Urinary bladder (tissue), 4 donors: ENCODE data around the gene ATRNL1. TPM values are rescaled to one million over a fixed set of nuclear protein-coding genes. Genes with fewer than 3 reads are reported as not detected.
"Not testable (repeated sequence)": the region's sequence is repeated elsewhere in the genome, so short reads cannot be mapped to it uniquely, and the experiment has no call there.

Source experiments
- DNase-seq: peaks from one replicate; pipeline ENCODE4 v3.0.0-alpha.2; 2015; ENCODE audit errors: extremely low spot score
- H3K27ac ChIP-seq: one replicate; pipeline ENCODE4 v1.5.1; 2013; ENCODE audit warnings: low read depth, mild to moderate bottlenecking, moderate library complexity
- H3K36me3 ChIP-seq: one replicate; pipeline ENCODE4 v1.6.1; 2013; ENCODE audit warnings: mild to moderate bottlenecking, moderate library complexity; ENCODE audit not compliant: insufficient read depth
- H3K4me1 ChIP-seq: one replicate; pipeline ENCODE4 v1.6.1; 2013; ENCODE audit warnings: mild to moderate bottlenecking, moderate library complexity; ENCODE audit not compliant: insufficient read depth
- H3K4me3 ChIP-seq: one replicate; pipeline ENCODE4 v1.5.1; 2013; ENCODE audit warnings: low read depth, low read length
- WGBS: extraction: QIAGEN DNeasy Blood & Tissue Kit; methylation state at CpG from one replicate; pipeline ENCODE4 v1.1.7; 2013; 5-methylcytosine and 5-hydroxymethylcytosine counted together
- polyA plus RNA-seq: library from polyadenylated mRNA; stranded (reverse); fragments of 200-250 nt; gene quantifications from one replicate; pipeline ENCODE4 v1.2.3, GENCODE V29; 2013
- total RNA-seq: library from RNA; depleted of rRNA; stranded (reverse); fragments of >200 nt; gene quantifications from one replicate; pipeline ENCODE4 v1.2.3, GENCODE V29; 2014
- donor health status: healthy with polysubstance abuse.
- donor health status: healthy.

Gene ATRNL1
- total and polyA plus RNA-seq, 2 donors: 1.9 to 153 TPM

DNA sequence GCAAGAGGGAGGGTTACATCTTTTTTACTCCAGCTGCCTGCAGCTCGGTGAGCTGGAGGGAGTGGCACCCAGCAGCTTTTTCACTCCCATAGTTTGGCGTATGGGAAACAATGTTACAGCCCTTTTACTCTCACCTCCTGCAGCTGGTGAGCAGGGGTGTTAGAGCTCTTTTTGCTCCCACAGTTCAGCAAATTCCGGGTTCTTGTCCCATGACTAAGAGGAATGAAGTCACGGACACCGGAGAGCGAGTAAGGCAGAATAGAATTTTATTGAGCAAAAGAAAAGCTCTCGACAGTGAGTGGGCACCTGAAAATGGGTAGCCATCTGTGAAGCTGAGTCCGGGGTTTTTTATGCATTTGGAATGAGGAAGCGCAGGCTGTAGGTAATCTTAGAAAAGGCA is 733.2 kb downstream of the ATRNL1 start:
- WGBS: 93% methylated on average over 9 of the region's 9 CpGs
- H3K36me3 ChIP-seq: no peaks in the 10 kb centered on the region
- H3K4me3 ChIP-seq: no peak overlapping the region
- DNase-seq: no peak
- H3K27ac ChIP-seq: no peak overlapping the region
- H3K4me1 ChIP-seq: no peaks in the 10 kb centered on the region

GRCh38 chr10:115827231-115828009 is 734.3 kb downstream of the ATRNL1 start:
- H3K36me3 ChIP-seq: no peaks in the 10 kb centered on the region
- H3K4me1 ChIP-seq: no peaks in the 10 kb centered on the region
- no peak for DNase-seq
- H3K27ac ChIP-seq: no peak overlapping the region
- 69% methylated on average over 6 of the region's 6 CpGs for WGBS
- no peak overlapping the region for H3K4me3 ChIP-seq

GRCh38 chr10:115828182-115828581 is 735.0 kb downstream of the ATRNL1 start:
- not testable (repeated sequence) for H3K27ac ChIP-seq, DNase-seq, H3K36me3 ChIP-seq, H3K4me3 ChIP-seq, H3K4me1 ChIP-seq
- 85% methylated on average over 4 of the region's 4 CpGs for WGBS

- Histone ChIP-seq H3K27ac (no peak overlapping the region), H3K4me1 (no peaks in the 10 kb centered on the region), H3K4me3 (no peak overlapping the region), H3K36me3 (no peaks in the 10 kb centered on the region)
- WGBS: 50% methylated on average over 3 of the region's 3 CpGs
- no peak for DNase-seq
Measured at GRCh38 chr10:115829521-115830205, 736.5 kb downstream of the ATRNL1 start.

GRCh38 chr10:115830265-115830970 is 737.3 kb downstream of the ATRNL1 start:
- H3K36me3 ChIP-seq: no peaks in the 10 kb centered on the region
- no peak for DNase-seq
- no peaks in the 10 kb centered on the region for H3K4me1 ChIP-seq
- H3K27ac ChIP-seq: no peak overlapping the region
- 64% methylated on average over 3 of the region's 3 CpGs for WGBS
- H3K4me3 ChIP-seq: no peak overlapping the region

- no peaks in the 10 kb centered on the region for H3K36me3 ChIP-seq
- no peaks in the 10 kb centered on the region for H3K4me1 ChIP-seq
- H3K4me3 ChIP-seq: no peak overlapping the region
- no peak for DNase-seq
- H3K27ac ChIP-seq: no peak overlapping the region
- WGBS: 76% methylated on average over 8 of the region's 8 CpGs
Measured at GRCh38 chr10:115831016-115831415, 737.9 kb downstream of the ATRNL1 start.

GRCh38 chr10:115833119-115833518 is 740.0 kb downstream of the ATRNL1 start:
- no peaks in the 10 kb centered on the region for H3K36me3 ChIP-seq
- no peak for DNase-seq
- WGBS: 61% methylated on average over 4 of the region's 4 CpGs

DNA sequence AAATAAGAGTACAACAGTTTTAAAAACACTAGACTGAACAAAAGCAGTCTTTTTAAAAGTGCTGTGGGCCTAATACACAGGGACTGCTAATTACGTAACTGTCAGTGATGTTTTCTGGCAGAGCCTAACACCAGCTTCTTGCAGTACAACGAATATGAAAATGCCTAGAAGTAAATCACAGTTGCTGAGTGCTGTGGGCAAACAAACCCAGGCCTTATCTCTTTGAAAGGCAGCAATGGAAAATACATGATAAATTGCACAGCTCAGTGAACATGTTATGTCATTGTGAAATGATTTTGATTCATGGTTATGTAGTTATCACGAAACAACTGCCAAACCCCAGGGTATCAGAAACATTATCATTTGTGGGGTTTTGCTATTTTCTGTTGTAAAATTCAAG is 751.4 kb downstream of the ATRNL1 start:
- Histone ChIP-seq H3K27ac (no peak overlapping the region), H3K4me1 (no peaks in the 10 kb centered on the region), H3K4me3 (no peak overlapping the region), H3K36me3 (no peaks in the 10 kb centered on the region)
- DNase-seq: peak; percentile 36
- 39% methylated on average over 3 of the region's 3 CpGs for WGBS

More at GRCh38 chr10:115833119-115833518, 740.0 kb downstream of the ATRNL1 start:
- Histone ChIP-seq H3K4me3 (no peak overlapping the region), H3K4me1 (no peaks in the 10 kb centered on the region), H3K27ac (no peak overlapping the region)

DNA sequence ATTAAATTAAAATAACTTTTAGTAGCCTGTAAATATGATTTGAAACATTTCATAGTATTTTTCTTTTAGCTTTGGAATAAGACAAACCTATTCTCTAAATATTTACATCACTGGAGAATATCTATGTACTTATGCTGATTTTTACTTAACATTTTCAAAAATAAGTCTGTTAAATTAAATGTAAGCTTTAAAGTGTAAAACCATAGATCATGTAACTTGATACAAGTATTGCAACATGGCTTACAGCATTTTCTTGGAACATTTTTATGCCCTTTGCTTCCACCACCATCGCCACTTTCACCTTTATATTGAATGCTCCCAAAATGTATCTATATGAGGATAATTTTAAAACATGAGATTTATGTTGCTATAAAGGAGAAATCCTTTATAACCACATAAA is 752.8 kb downstream of the ATRNL1 start:
- Histone ChIP-seq H3K4me3 (no peak overlapping the region), H3K36me3 (no peaks in the 10 kb centered on the region), H3K27ac (no peak overlapping the region), H3K4me1 (no peaks in the 10 kb centered on the region)
- 92% methylated on average over 1 of the region's 1 CpG for WGBS
- DNase-seq: no peak

GRCh38 chr10:115846528-115846927 is 753.4 kb downstream of the ATRNL1 start:
- DNase-seq: no peak
- Histone ChIP-seq H3K4me3 (no peak overlapping the region), H3K4me1 (no peaks in the 10 kb centered on the region), H3K36me3 (no peaks in the 10 kb centered on the region), H3K27ac (no peak overlapping the region)
- 86% methylated on average over 1 of the region's 1 CpG for WGBS

DNA sequence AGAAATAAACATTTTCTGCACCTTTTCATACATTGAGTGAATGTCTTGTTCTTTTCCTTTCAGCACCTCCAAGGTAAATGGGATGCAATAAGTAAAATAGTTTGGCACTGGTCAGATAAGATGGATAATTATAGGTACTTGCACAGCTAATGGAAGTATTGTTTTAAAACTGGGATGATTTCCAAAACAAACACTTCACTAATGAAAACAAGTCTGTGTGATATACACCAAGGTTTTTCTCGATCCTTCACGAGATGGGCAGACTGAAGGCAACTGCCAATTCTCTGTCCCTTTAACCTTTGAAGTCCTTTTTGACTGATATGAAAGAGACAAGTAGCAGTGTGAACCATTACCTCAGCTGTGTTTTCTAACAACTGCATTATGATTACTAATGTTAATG is 756.0 kb downstream of the ATRNL1 start:
- DNase-seq: no peak

DNA sequence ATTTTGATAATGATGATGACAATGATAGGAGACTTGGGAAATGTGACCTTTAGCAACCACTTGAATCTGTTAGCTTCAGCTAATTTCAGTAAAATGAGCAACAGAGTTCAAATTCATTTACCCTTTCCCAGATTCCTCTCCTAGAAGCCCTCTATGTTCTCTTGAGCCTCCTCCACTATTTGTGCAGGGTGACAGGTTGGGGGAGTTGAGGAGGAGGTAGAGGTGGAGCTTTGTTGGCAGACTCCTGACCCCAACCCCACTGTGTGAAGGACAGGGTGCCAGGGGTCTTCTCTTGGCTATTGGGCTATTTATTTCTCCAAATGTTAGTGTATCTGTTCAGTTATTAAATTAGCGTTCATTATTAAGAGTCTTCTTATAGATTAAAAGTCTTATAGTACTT is 757.5 kb downstream of the ATRNL1 start:
- 96% methylated on average over 1 of the region's 1 CpG for WGBS

More for the DNA sequence above, 756.0 kb downstream of the ATRNL1 start:
- Histone ChIP-seq H3K4me1 (no peaks in the 10 kb centered on the region), H3K4me3 (no peak overlapping the region), H3K27ac (no peak overlapping the region), H3K36me3 (no peaks in the 10 kb centered on the region)
- WGBS: 55% methylated on average over 2 of the region's 2 CpGs

GRCh38 chr10:115851695-115852094 is 758.5 kb downstream of the ATRNL1 start:
- Histone ChIP-seq H3K4me1 (no peaks in the 10 kb centered on the region), H3K27ac (no peak overlapping the region), H3K36me3 (no peaks in the 10 kb centered on the region), H3K4me3 (no peak overlapping the region)
- no peak for DNase-seq
- 82% methylated on average over 5 of the region's 5 CpGs for WGBS

More for the DNA sequence above, 757.5 kb downstream of the ATRNL1 start:
- Histone ChIP-seq H3K4me1 (no peaks in the 10 kb centered on the region), H3K36me3 (no peaks in the 10 kb centered on the region), H3K4me3 (no peak overlapping the region), H3K27ac (no peak overlapping the region)
- DNase-seq: no peak
